Measurements from ENCODE around the gene TMEM132E. TPM values are rescaled to one million over a fixed set of nuclear protein-coding genes. Genes with fewer than 3 reads are reported as not detected.

The TMEM132E gene
- total RNA-seq, 2 donors from 2014 or later, result 0.56 to 1.9 TPM

DNA sequence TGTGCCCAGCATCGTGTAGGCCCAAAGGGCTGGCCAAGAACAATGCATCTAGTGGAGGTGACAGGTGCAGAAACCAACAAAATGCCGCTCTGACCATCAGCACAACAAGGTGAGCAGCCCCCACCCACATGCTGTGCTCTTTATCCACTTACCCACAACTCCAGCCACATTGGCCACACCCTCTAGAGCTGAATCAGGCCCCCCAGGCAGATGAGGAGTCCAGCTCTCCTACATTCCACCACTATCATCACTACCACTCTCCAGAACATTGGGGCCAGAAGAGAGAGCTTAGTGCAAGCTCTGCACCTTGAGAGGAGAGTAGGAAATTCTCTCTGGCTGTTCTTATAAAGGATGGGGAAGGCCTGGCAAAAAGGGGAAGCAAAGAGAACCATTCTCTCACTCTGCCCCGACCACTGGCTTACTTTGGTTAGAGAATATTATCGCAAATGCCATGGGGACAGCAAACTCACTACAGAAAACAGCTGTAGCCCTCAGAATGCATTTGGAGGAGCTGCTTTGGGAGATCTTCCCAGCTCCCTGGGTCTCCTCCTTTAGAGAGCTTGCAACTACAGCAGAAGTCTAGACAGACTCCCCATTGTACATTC, 75.0 kb downstream of the TMEM132E start:
- DNase-seq (ENCODE audit: low spot score) (no peak), ATAC-seq (ENCODE audit: insufficient number of reproducible peaks, low FRiP score, low read depth) (no peak)
- Histone ChIP-seq H3K36me3 (no peaks in the 10 kb centered on the region), H3K4me3 (no peak overlapping the region), H3K27me3 (replicated peaks; ENCODE audit: insufficient read depth) (peaks cover 4% of the 10 kb centered on the region), H3K27ac (no peak overlapping the region), H3K9me3 (no peaks in the 10 kb centered on the region), H3K4me1 (ENCODE audit: control insufficient read depth in 1 of 2, low read depth in 2 of 2) (no peaks in the 10 kb centered on the region)
- TF ChIP-seq, protein P1, sequence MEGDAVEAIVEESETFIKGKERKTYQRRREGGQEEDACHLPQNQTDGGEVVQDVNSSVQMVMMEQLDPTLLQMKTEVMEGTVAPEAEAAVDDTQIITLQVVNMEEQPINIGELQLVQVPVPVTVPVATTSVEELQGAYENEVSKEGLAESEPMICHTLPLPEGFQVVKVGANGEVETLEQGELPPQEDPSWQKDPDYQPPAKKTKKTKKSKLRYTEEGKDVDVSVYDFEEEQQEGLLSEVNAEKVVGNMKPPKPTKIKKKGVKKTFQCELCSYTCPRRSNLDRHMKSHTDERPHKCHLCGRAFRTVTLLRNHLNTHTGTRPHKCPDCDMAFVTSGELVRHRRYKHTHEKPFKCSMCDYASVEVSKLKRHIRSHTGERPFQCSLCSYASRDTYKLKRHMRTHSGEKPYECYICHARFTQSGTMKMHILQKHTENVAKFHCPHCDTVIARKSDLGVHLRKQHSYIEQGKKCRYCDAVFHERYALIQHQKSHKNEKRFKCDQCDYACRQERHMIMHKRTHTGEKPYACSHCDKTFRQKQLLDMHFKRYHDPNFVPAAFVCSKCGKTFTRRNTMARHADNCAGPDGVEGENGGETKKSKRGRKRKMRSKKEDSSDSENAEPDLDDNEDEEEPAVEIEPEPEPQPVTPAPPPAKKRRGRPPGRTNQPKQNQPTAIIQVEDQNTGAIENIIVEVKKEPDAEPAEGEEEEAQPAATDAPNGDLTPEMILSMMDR (IDR thresholded peaks at IDR 0.05), result no peak

DNA sequence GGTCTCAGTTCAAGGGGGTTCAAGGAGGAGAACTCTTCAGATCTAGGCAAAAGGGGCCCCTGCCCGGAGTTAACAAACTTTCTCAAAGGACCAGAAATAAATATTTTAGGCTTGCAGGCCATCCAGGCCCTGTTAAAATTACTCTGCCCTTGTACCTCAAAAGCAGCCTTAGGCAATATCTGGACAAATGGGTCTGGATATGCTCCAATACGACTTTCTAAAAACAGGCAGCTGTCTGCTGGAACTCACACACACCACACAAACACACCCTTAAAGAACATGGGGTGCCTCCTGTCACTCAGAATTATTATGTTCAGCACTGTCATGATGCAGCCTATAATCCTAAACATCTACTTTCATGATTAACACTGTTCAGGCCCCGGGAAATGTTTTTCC, 75.5 kb downstream of the TMEM132E start:
- ATAC-seq (ENCODE audit: insufficient number of reproducible peaks, low FRiP score, low read depth), result no peak
- Histone ChIP-seq H3K27me3 (replicated peaks; ENCODE audit: insufficient read depth) (peaks cover 4% of the 10 kb centered on the region), H3K36me3 (no peaks in the 10 kb centered on the region), H3K4me3 (no peak overlapping the region), H3K27ac (no peak overlapping the region), H3K4me1 (ENCODE audit: control insufficient read depth in 1 of 2, low read depth in 2 of 2) (no peaks in the 10 kb centered on the region), H3K9me3 (no peaks in the 10 kb centered on the region)
- TF ChIP-seq, protein P1 (IDR thresholded peaks at IDR 0.05), result no peak
- DNase-seq (ENCODE audit: low spot score), result no peak

DNA sequence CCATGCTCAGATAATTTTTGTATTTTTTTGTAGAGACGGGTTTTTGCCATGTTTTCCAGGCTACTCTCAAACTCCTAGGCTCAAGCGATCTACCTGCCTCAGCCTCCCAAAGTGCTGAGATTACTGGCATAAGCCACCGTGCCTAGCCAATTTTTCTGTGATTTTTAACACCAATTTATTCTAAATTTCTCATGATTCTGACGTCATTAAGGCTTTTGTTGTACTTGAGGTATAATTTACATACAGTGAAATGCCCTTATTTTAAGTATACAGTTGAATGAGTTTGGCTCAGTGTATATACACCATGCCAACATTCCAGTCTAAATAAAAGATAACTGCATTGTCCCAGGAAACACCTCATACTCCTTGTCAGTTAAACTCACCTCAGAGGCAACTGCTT, 77.4 kb downstream of the TMEM132E start:
- Histone ChIP-seq H3K27me3 (replicated peaks; ENCODE audit: insufficient read depth) (peaks cover 4% of the 10 kb centered on the region), H3K4me1 (ENCODE audit: control insufficient read depth in 1 of 2, low read depth in 2 of 2) (no peaks in the 10 kb centered on the region), H3K27ac (no peak overlapping the region), H3K9me3 (no peaks in the 10 kb centered on the region), H3K36me3 (no peaks in the 10 kb centered on the region), H3K4me3 (no peak overlapping the region)
- no peak for ATAC-seq (ENCODE audit: insufficient number of reproducible peaks, low FRiP score, low read depth)
- no peak for DNase-seq (ENCODE audit: low spot score)
- TF ChIP-seq, protein P1 (IDR thresholded peaks at IDR 0.05), result no peak

DNA sequence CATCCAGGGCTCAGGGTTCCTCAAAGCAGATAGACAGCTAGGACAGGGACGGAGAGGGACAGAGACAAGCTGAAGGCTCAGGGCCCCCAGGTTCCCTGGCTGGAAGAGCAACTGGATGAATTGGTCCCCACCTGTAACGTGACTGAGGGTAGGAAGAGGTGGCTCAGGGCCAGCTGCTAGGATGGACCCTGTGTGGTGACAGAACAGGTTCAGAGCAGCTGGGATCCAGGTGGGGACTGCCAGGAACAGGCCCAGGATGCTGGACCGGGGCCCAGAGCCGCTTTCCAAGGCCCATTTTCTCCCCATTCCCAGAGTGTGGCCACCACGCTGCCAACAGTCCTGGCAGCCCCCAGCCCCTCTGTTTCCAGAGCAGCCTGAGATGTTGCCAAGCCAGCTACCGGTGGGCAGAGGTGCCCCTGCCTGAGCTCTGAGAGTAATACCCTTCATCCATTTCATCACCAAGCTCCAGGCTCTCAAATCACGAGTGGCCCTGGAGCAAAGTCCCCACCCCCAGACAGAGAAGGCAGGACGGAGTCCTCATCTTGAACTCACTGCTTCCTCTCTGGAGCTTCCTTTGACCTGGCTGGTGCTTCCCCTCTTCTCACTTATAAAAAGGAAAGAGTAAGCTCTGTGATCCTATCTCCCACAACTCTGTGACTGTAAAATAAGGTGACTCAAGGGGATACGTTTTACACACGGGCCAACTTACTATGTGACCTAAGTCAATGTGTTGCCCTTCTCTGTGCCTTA, 79.6 kb downstream of the TMEM132E start:
- DNase-seq (ENCODE audit: low spot score) (no peak), ATAC-seq (ENCODE audit: insufficient number of reproducible peaks, low FRiP score, low read depth) (no peak)
- H3K9me3 ChIP-seq, result no peaks in the 10 kb centered on the region
- no peak overlapping the region for H3K27ac ChIP-seq
- TF ChIP-seq, protein P1 (IDR thresholded peaks at IDR 0.05), result no peak
- no peaks in the 10 kb centered on the region for H3K36me3 ChIP-seq
- H3K4me3 ChIP-seq, result no peak overlapping the region
- H3K4me1 ChIP-seq (ENCODE audit: control insufficient read depth in 1 of 2, low read depth in 2 of 2), result no peaks in the 10 kb centered on the region
- no peaks in the 10 kb centered on the region for H3K27me3 ChIP-seq (replicated peaks; ENCODE audit: insufficient read depth)

DNA sequence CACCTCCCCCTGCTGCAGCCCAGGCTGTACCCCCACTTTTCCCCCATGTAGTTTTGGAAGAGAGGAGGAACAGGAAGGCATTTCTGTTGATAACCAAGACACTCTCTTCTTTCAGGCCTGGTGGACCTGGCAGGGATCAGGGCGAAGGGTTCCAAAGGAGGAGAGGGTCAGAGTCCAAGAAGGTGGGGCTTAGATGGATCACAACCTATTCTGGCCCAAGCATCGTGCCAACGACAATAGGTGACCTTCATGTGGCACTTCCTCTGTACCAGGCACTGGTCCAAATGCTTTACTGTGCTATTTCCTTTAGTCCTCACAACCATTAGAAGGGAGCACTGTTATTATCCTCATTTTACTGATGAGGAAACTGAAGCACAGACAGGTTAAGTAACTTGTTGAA, 84.3 kb downstream of the TMEM132E start:
- Histone ChIP-seq H3K36me3 (no peaks in the 10 kb centered on the region), H3K27me3 (replicated peaks; ENCODE audit: insufficient read depth) (no peaks in the 10 kb centered on the region), H3K4me3 (no peak overlapping the region), H3K9me3 (no peaks in the 10 kb centered on the region), H3K4me1 (ENCODE audit: control insufficient read depth in 1 of 2, low read depth in 2 of 2) (no peaks in the 10 kb centered on the region), H3K27ac (no peak overlapping the region)
- TF ChIP-seq, protein P1 (IDR thresholded peaks at IDR 0.05), result no peak
- DNase-seq (ENCODE audit: low spot score), result no peak
- no peak for ATAC-seq (ENCODE audit: insufficient number of reproducible peaks, low FRiP score, low read depth)
